Measurements from ENCODE around the gene ANXA6. TPM values are rescaled to one million over a fixed set of nuclear protein-coding genes. Genes with fewer than 3 reads are reported as not detected.

Gene ANXA6
- total RNA-seq, 2 donors from 2014 or later = 271 to 398 TPM

DNA sequence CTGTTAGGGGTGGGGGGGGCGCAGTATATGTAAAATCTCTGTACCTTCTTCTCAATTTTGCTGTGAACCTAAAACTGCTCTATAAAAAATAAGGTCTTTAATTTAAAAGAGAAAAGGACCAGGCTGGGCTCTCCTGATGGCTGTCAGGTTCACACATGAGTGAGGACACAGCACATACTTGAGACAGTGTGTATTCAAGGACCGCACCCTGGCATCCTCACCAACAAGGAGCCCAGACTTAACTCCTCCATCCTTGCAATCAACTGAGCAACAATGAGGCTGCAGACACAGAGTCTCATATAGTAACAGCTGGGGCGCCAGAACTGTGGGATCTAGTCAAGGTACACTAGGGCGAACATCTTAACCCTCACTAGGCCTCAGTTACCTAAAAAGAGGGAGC lies 86.6 kb downstream of the ANXA6 start:
- Mint-ChIP-seq H3K9me3 (no peaks in the 10 kb centered on the region), H3K27me3 (no peaks in the 10 kb centered on the region), H3K4me3 (no peak overlapping the region), H3K4me1 (ENCODE audit: low read depth in 2 of 2) (peaks cover 55 to 65% of the 10 kb centered on the region in 2 donors), H3K27ac (peak overlapping the region; percentile 14 to 60), H3K36me3 (no peaks in the 10 kb centered on the region)
- ATAC-seq = no peak
- no peak for DNase-seq (ENCODE audit: low spot score)

DNA sequence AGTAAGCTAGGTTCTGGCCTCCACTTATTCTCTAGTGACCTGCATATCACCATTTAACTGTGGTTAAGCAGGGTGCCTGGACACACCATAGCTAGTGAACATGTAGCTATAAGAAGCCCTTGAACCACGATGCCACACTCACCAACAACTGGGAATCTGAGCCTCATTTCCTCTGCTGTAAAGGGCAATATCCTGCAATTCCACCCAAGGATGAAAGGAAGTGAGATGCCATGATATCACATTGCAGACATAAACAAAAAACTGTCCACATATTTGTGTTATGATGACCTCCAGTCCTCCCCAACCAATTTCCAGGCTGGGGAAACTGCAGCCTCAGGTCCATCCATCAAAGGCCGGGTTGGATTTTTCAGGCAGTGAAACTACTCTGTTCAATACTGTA lies 87.1 kb downstream of the ANXA6 start:
- no peak for DNase-seq (ENCODE audit: low spot score)
- no peaks in the 10 kb centered on the region for H3K27me3 Mint-ChIP-seq
- H3K36me3 Mint-ChIP-seq = no peaks in the 10 kb centered on the region
- no peak overlapping the region for H3K4me3 Mint-ChIP-seq
- peaks cover 55 to 64% of the 10 kb centered on the region in 2 donors for H3K4me1 Mint-ChIP-seq (ENCODE audit: low read depth in 2 of 2)
- ATAC-seq = no peak
- H3K27ac Mint-ChIP-seq = no peak overlapping the region
- H3K9me3 Mint-ChIP-seq = no peaks in the 10 kb centered on the region

DNA sequence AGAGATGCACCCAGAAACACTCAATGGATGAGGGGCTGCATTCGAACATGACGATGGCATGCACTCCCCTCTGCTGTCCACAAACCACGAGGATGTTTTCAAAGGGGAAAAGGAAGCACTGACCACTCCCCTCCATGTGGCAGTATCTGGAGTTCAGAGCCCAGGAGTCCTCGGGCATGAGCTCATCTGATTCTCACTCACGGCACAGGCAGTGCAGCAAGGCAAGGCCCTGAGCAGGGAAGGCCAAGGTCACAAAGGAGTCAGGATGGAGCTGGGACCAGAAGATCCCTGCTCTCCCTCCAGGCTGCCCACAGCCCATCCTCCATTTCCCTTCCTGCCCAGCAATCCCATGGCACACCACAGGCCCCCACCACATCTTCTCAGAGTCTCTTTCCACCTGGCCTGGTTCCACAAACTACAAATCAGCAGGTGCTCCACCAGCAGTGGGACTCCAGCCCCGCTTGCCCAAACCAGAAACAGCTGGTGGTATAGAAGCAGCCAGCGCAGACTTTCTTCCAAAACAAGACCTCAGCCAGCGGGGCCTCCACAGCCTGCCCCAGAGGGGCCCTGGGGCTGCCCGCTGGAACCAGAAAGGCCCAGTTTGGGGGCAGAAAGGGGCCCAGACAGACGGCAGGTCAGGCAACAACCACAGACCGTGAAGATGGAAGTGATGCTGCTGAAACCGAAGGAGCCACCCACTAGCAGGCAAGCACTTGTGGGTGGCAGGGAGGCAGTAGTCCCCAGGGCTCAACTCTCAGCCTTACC lies 89.0 kb downstream of the ANXA6 start:
- peak overlapping the region; percentile 17 for H3K4me3 Mint-ChIP-seq
- H3K9me3 Mint-ChIP-seq = no peaks in the 10 kb centered on the region
- peak; percentile 70 to 74 for ATAC-seq
- H3K27me3 Mint-ChIP-seq = no peaks in the 10 kb centered on the region
- peaks cover 60 to 61% of the 10 kb centered on the region in 2 donors for H3K4me1 Mint-ChIP-seq (ENCODE audit: low read depth in 2 of 2)
- peak; percentile 64 for DNase-seq (ENCODE audit: low spot score)
- H3K36me3 Mint-ChIP-seq = no peaks in the 10 kb centered on the region
- peak overlapping the region; percentile 51 to 80 for H3K27ac Mint-ChIP-seq

DNA sequence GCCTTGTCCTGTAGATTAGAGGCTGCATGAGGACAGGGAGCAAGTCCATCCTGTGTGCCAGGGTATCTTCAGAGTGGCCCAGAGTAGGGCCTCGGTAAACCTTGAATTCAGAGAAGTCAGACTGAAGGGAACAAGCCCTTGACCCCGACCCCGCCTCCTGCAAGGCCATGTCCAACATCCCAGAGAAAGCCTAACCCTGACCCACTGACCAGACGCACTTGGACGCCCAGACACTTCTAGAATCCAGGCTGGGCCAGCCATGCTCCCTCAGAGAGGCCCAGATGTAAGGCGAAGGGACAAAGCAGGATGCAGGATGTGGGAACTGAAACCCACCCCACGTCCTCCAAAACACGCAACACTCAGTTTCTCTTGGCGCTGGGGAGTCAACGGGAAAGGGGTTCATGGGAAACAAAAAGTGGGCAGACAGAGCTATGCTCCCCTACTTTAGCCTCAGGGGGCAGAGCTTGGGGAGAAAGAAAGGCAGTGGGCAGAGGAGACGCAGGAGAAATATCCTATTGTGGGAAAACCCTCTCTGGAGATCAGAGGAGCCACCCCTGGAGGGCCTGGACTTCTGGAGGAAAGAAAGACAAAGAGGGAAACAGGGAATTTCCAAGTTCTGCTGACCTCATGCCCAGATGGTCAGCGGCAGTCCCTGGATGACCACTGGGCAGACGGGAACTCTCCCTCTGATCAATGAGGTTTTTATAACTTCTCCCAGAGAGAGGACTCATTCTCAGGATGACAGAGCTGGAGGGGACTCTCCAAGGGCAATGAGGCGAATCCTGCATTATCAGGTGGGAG lies 89.7 kb downstream of the ANXA6 start:
- peak overlapping the region; percentile 51 to 80 for H3K27ac Mint-ChIP-seq
- no peaks in the 10 kb centered on the region for H3K36me3 Mint-ChIP-seq
- no peaks in the 10 kb centered on the region for H3K27me3 Mint-ChIP-seq
- H3K9me3 Mint-ChIP-seq = no peaks in the 10 kb centered on the region
- no peak for DNase-seq (ENCODE audit: low spot score)
- no peak for ATAC-seq
- H3K4me3 Mint-ChIP-seq = peak overlapping the region; percentile 25
- H3K4me1 Mint-ChIP-seq (ENCODE audit: low read depth in 2 of 2) = peaks cover 65 to 66% of the 10 kb centered on the region in 2 donors

DNA sequence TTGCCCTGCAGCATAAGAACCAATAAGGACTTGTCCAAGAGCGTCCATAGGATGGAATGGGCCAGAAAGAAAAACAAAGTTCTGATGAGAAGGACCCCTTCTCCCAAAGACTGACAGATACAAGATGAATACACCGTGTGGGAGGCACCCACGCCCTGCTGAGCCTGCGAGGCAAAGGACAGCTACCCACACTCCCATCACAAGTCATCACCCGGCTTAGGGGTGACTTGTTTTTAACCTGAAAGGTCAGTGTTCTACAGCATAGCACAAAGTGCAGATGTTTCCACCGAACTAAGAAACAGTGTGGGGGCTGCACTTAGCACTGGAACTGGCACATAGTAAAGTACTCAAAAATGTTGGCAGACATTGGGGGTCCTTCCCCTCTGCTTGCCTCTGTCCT lies 90.7 kb downstream of the ANXA6 start:
- H3K4me3 Mint-ChIP-seq = no peak overlapping the region
- H3K4me1 Mint-ChIP-seq (ENCODE audit: low read depth in 2 of 2) = peaks cover 58 to 60% of the 10 kb centered on the region in 2 donors
- H3K36me3 Mint-ChIP-seq = no peaks in the 10 kb centered on the region
- ATAC-seq = no peak
- no peak for DNase-seq (ENCODE audit: low spot score)
- H3K27me3 Mint-ChIP-seq = no peaks in the 10 kb centered on the region
- H3K27ac Mint-ChIP-seq = peak overlapping the region in 1 of 2 donors; percentile 80
- H3K9me3 Mint-ChIP-seq = no peaks in the 10 kb centered on the region

DNA sequence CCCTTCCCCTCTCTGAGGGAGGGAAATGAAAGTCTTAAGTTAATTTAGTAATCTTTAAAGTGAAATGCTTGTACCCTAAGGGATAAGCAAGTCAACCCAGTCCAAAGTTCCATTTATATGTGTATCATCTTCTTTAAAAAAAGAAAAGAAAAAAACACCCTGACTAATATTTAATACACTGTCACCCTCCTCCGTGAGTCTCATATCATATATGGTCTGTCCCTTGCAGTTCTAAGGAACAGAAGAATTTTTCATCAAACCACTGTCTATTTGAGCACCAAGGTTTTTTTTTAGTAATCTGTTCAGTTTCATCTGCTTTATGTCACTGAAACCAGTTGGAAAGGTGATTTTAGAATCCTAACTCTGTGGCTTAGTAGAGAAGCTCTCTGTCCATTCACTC lies 92.0 kb downstream of the ANXA6 start:
- peaks cover 53 to 64% of the 10 kb centered on the region in 2 donors for H3K4me1 Mint-ChIP-seq (ENCODE audit: low read depth in 2 of 2)
- ATAC-seq (no peak), DNase-seq (ENCODE audit: low spot score) (no peak)
- peak overlapping the region in 1 of 2 donors; percentile 80 for H3K27ac Mint-ChIP-seq
- no peaks in the 10 kb centered on the region for H3K27me3 Mint-ChIP-seq
- H3K36me3 Mint-ChIP-seq = no peaks in the 10 kb centered on the region
- H3K4me3 Mint-ChIP-seq = no peak overlapping the region
- no peaks in the 10 kb centered on the region for H3K9me3 Mint-ChIP-seq

DNA sequence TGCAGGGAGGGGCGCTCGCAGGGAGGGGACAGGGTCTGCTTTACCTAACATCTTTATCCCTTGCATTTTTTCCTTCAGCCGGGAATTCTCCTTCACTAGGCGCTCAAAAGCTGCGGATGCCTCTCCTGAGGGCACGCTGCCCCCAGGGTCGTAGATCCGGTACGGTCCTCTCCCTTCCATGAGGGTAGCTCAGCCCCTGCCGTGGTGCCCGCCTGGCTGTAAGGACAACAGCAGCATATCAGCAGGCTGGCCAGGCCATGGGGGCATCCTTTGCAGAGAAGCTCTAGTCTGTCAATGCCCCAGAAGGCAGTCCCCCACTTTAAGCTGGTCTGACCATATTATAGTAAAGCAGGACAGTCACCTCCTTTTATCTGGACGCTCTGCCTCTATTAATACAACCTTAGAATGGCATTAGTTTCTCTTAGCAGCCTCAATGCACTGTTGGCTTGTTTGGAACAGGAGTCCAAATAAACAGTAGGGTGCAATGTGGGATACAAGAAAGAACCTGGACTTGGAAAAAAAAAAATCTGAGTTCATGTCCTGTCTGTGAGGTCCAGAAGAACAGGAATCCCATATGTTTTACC lies 92.6 kb downstream of the ANXA6 start:
- no peaks in the 10 kb centered on the region for H3K36me3 Mint-ChIP-seq
- no peaks in the 10 kb centered on the region for H3K9me3 Mint-ChIP-seq
- ATAC-seq (no peak), DNase-seq (ENCODE audit: low spot score) (no peak)
- H3K4me1 Mint-ChIP-seq (ENCODE audit: low read depth in 2 of 2) = peaks cover 56 to 65% of the 10 kb centered on the region in 2 donors
- no peak overlapping the region for H3K4me3 Mint-ChIP-seq
- H3K27ac Mint-ChIP-seq = no peak overlapping the region
- H3K27me3 Mint-ChIP-seq = no peaks in the 10 kb centered on the region

DNA sequence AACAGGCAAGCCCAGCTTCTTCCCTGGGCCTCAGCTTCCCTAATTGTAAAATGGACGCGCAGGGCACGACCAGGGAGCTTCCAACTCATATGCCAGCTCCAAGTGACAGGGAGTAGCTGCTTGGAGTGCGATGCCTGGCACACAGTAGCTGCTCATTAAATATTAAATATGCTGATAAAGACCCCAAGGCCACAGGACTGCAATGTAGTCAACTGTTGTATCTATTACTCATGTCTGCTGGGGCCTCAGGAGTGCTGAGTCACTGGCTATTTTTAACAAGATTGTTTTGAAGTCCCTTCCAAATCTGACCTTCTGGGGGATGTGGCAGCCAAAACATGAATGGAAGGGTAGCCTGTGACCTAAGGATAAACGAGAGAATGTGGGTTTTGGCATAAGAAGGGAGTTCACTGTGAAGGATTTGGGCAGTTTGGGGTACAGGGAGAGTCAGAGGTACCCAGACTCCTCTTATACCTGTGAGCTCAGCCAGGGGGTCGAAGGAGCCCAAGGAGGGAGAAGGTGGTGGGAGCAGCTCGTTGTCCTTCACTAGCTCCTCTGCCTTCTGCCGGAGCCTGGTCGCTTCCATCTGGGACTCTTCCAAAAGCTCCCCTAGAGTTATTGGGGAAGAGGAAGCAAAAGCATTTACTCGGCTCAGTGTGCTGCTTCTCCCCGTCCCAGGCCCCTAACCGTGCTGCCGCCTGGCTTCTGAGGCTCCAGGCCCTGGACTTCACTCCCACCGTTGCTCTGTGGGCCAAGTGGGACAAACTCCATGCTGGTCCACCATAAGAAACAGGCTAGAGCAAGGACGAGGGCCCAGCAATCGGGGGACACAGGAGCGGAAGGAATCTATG lies 94.2 kb downstream of the ANXA6 start:
- Mint-ChIP-seq H3K36me3 (peaks cover 8% of the 10 kb centered on the region), H3K27ac (peak overlapping the region; percentile 46 to 84), H3K27me3 (no peaks in the 10 kb centered on the region), H3K4me3 (no peak overlapping the region), H3K4me1 (ENCODE audit: low read depth in 2 of 2) (peaks cover 56 to 62% of the 10 kb centered on the region in 2 donors), H3K9me3 (no peaks in the 10 kb centered on the region)
- DNase-seq (ENCODE audit: low spot score) (no peak), ATAC-seq (no peak)

DNA sequence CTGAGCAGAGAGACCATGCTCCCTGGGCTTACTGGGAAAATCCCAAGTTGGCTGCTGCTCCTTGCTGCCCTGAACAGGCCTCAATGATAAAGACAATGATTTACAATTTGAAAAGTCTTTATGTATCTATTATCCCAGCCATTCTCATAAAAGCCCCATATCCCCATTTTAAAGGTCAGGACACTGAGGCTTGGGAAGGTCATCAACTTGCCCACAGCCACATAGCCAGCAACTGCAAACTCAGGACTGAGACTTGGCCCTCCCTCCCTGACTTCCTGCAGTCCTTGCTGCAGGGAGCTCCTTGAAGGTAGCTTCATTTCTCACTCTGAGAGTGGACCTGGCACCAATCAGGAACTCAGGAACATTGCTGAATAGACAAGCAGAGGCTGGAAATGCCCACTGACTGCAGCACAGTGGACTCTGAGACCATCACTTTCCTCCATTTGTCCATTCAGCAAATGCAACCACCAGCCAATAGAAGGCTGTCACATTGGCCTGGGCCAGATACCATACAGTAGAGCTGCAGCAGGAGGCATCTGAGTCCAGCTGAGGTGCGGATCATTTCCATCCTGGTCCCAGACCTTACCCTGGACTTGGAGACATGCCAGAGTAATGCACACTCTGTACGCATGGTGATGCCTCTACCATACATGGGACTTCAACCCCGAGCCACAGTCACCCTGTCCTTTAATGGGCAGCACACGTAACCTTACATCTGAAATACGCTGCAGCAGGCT lies 95.0 kb downstream of the ANXA6 start:
- no peak for ATAC-seq
- Mint-ChIP-seq H3K4me1 (ENCODE audit: low read depth in 2 of 2) (peaks cover 51 to 54% of the 10 kb centered on the region in 2 donors), H3K27ac (peak overlapping the region; percentile 46 to 84), H3K4me3 (no peak overlapping the region), H3K36me3 (peaks cover 8% of the 10 kb centered on the region), H3K9me3 (no peaks in the 10 kb centered on the region), H3K27me3 (no peaks in the 10 kb centered on the region)
- no peak for DNase-seq (ENCODE audit: low spot score)

DNA sequence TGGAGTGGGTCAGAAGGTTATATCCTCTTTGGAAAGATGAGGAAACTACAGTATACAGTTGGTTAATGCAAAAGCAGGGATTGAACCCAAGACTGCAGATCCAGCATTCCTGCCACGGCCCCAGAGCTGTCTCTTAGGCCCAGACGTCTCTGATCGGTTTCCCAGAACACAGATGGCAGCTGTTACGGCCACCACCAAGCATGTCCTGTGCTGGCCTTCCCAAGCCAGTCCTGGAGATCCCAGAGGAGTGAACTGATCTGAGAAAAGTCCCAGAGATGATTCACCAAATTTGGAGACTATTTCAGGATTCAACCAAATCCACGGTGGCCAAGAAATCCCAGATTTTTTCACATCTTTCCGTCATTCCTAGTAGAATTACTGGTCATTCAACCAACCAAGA lies 96.8 kb downstream of the ANXA6 start:
- H3K4me1 Mint-ChIP-seq (ENCODE audit: low read depth in 2 of 2) = peaks cover 40 to 44% of the 10 kb centered on the region in 2 donors
- DNase-seq (ENCODE audit: low spot score) = no peak
- H3K27ac Mint-ChIP-seq = peak overlapping the region; percentile 79 to 89
- peaks cover 13% of the 10 kb centered on the region for H3K36me3 Mint-ChIP-seq
- no peak for ATAC-seq
- no peaks in the 10 kb centered on the region for H3K9me3 Mint-ChIP-seq
- no peaks in the 10 kb centered on the region for H3K27me3 Mint-ChIP-seq
- H3K4me3 Mint-ChIP-seq = peak overlapping the region; percentile 39

DNA sequence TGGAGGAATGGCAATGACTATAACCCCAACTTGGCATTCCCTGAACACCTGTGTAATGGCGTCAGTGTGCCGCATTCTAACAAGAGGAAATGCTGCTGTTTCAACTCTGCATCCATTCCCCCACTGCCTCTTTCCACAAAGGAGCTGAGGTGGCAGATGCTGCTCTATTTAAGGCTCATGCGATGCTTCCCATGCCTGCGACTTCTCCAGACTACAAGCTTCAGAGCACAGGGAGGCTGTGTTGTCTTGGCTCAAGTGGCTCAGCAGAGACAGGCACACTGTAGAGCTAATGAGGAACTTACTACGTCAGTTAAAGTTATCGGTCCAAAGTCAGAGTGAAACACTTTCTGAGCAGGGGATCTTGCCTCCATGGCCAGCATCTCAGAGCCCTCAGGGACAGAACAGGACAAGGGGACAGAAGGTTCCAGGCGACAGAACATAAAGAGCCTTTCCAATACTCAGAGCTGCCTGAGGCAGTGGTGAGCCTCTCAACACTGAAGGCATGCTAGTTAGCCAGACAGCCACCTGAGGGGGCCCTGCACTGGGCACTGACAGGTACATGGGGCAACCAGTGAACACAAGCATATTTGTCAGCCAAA lies 98.6 kb downstream of the ANXA6 start:
- Mint-ChIP-seq H3K9me3 (no peaks in the 10 kb centered on the region), H3K36me3 (peaks cover 13% of the 10 kb centered on the region), H3K27me3 (no peaks in the 10 kb centered on the region), H3K27ac (peak overlapping the region; percentile 79 to 89), H3K4me3 (peak overlapping the region; percentile 50), H3K4me1 (ENCODE audit: low read depth in 2 of 2) (peaks cover 26 to 39% of the 10 kb centered on the region in 2 donors)
- ATAC-seq (no peak), DNase-seq (ENCODE audit: low spot score) (no peak)

DNA sequence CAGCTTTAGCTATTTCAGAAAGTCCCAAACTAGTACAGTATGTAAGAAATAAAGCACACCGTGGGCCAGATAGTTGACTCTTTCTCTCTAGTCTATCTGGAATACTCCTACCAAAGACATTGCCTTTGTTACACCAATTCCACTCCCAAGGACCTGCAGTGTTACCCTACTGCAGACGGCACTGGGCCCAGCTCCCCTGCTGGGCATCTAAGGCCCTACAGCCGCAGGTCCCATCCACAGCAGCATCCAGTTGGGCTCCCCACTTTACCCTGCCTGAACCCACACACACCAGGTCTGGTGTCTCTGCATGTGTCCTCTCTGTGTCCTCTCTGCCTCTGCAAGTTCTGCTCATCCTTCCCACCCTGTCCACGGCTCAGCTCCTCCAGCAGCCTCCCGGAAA lies 99.3 kb downstream of the ANXA6 start:
- Mint-ChIP-seq H3K4me3 (no peak overlapping the region), H3K27me3 (no peaks in the 10 kb centered on the region), H3K36me3 (peaks cover 13% of the 10 kb centered on the region), H3K4me1 (ENCODE audit: low read depth in 2 of 2) (peaks cover 22 to 40% of the 10 kb centered on the region in 2 donors), H3K9me3 (no peaks in the 10 kb centered on the region), H3K27ac (peak overlapping the region in 1 of 2 donors; percentile 79)
- ATAC-seq = no peak
- DNase-seq (ENCODE audit: low spot score) = no peak

Data from natural killer cell treated with Interleukin-12 subunit alpha and Interleukin-12 subunit beta and Interleukin-15 and Interleukin-18, amount 100 ng/mL, for 72 hours (primary cell).